NT2/D1 (cell line): ENCODE data around the gene SNCAIP.

Experiments
- DNase-seq: peaks from one replicate; pipeline ENCODE4 v3.0.0-alpha.2; 2011; ENCODE audit warnings: low read depth, low spot score
- H3K27me3 ChIP-seq: 2 replicates; pipeline ENCODE4 v1.6.0; 2011; ENCODE audit warnings: mild to moderate bottlenecking; ENCODE audit not compliant: insufficient read length, insufficient read depth
- H3K36me3 ChIP-seq: 2 replicates; pipeline ENCODE4 v1.6.1; 2011; ENCODE audit warnings: mild to moderate bottlenecking, low read length, mixed read lengths; ENCODE audit not compliant: insufficient read depth, insufficient read length
- H3K4me1 ChIP-seq: 2 replicates; pipeline ENCODE4 v1.5.1; 2011; ENCODE audit not compliant: insufficient read depth, insufficient read length
- H3K4me3 ChIP-seq: 2 replicates; pipeline ENCODE4 v1.5.1; 2011; ENCODE audit warnings: low read depth; ENCODE audit not compliant: insufficient read length
- H3K9ac ChIP-seq: 2 replicates; pipeline ENCODE4 v1.6.0; 2011; ENCODE audit warnings: low read depth; ENCODE audit not compliant: insufficient read length
- H3K9me3 ChIP-seq: 2 replicates; pipeline ENCODE4 v1.5.1; 2011; ENCODE audit warnings: mild to moderate bottlenecking, low read length; ENCODE audit not compliant: insufficient read depth
- SUZ12 ChIP-seq: IDR thresholded peaks from 2 replicates; pipeline ENCODE4 v1.6.1; 2011; ENCODE audit not compliant: insufficient read length, insufficient read depth; ENCODE audit errors: extremely low read depth
- YY1 ChIP-seq: IDR thresholded peaks from 2 replicates; pipeline ENCODE4 v1.6.1; 2011; ENCODE audit not compliant: insufficient read length, insufficient read depth
- ZNF274 ChIP-seq: IDR thresholded peaks from 2 replicates; pipeline ENCODE4 v1.6.1; 2011; ENCODE audit warnings: mild to moderate bottlenecking, low read depth, low read length

Gene SNCAIP

DNA sequence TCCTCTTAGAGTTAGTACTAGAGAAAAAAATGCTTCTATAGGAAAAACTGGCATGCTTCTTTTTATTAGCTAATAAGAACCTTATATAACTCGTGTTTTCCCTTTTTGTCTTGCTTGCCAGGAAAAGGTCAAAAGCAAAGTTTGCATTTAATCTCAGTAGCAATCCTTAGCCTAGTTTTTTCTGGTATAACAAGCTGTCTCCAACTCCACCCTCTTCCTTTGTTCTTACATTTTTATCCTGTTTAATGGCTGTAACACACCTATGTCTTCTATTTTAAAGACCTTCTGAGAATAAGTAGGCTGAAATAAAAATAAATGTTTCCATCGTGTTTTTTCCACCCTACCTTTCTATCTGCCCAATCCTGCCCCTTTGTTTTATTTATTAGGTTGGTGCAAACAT, 158.3 kb downstream of the SNCAIP start:
- TF ChIP-seq SUZ12 = no peak
- no peak for TF ChIP-seq YY1
- no peak for TF ChIP-seq ZNF274
- no peaks in the 10 kb centered on the region for H3K36me3 ChIP-seq
- no peak overlapping the region for H3K4me3 ChIP-seq
- H3K9ac ChIP-seq = no peak overlapping the region
- H3K4me1 ChIP-seq = peaks cover 6% of the 10 kb centered on the region
- H3K9me3 ChIP-seq = no peaks in the 10 kb centered on the region
- H3K27me3 ChIP-seq = no peaks in the 10 kb centered on the region
- DNase-seq = no peak

DNA sequence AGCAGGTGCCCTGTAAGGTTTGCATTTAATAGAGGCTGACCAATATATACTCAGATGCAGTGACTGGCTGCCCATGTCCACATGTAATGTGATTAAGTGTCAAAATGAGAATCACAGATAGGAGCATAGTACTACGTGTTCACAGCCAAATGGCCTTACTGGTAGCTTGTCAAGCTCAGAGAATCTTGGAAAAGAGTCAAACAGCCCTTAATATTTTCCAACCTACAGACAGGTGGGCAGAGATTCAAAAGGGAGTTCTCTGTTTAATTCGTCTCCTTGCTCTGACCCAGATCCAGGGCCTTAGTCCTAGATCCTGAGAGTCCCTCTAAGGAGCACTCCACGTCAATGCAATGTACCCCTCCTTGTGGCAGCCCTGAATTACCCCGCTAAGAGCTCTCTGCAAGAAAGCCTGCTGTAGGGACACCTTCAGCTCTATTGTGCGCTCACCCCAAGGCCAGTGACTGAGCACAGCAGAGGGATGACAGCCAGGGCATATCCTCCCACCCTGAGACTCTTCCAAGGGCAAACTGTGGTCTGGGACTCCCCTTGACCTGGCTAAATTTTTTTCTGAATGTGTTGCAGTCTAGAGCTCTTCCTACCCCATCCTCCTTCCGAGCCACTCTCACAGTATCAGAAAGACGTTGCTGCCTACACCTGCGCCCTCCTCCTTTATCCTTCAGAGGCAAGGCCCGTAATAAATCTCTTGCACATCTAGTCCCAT, 159.2 kb downstream of the SNCAIP start:
- no peaks in the 10 kb centered on the region for H3K27me3 ChIP-seq
- H3K36me3 ChIP-seq = no peaks in the 10 kb centered on the region
- no peak overlapping the region for H3K9ac ChIP-seq
- TF ChIP-seq SUZ12 (no peak), ZNF274 (no peak), YY1 (no peak)
- no peak for DNase-seq
- peaks cover 6% of the 10 kb centered on the region for H3K4me1 ChIP-seq
- H3K9me3 ChIP-seq = no peaks in the 10 kb centered on the region
- no peak overlapping the region for H3K4me3 ChIP-seq

DNA sequence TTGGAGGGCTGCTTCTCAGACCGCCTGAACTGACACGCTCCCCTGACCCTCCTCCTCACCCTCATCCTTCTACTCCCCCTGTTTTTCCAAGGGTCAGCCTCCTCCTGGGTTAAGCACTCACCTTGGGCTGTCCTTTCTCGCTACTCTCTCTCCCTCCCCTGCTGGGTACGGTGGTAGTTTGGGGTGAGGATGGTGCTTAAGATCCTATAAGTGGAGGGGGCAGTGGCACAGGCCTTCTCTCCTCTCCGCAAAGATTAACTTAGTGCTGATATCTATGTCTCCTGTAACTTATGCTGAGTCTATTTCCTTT, 159.7 kb downstream of the SNCAIP start:
- Histone ChIP-seq H3K27me3 (no peaks in the 10 kb centered on the region), H3K9me3 (no peaks in the 10 kb centered on the region), H3K9ac (no peak overlapping the region), H3K36me3 (no peaks in the 10 kb centered on the region), H3K4me1 (peaks cover 6% of the 10 kb centered on the region), H3K4me3 (no peak overlapping the region)
- DNase-seq = no peak
- TF ChIP-seq ZNF274 (no peak), YY1 (no peak), SUZ12 (no peak)

DNA sequence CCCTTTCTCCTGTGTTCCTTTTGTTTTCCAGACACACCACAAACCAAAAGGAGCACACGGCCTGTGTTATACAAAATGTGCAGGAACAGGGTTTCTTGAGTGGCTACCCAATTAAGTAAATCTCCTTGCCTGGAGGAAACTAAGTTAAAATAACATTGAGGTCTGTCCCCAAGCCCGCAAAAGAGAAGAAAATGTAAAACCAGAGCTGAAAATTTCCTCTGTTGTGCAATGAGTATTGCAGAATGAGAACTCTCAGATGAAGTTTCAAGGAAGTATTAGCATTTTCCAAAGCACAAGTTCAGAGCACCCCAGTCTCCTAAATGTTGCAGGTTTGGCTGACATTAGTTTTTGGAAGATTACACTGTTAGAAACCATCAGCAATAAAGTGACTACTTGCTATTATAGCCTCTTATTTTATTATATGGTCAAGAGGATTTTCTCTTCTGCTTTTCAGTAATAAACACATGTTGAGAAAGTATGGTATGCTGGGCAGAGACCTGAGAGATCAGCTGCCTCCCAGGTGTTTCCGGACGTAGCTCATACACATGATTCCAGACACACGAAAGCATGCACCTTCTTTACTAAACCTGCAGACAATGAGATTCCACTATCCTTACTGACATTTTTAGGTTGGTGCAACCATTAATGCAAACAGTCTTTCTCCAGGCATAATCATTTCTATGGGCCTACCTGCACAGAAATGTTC, 161.3 kb downstream of the SNCAIP start:
- no peak for TF ChIP-seq ZNF274
- TF ChIP-seq SUZ12 = no peak
- no peak for TF ChIP-seq YY1
- DNase-seq = no peak
- H3K4me1 ChIP-seq = peaks cover 6% of the 10 kb centered on the region
- H3K9me3 ChIP-seq = no peaks in the 10 kb centered on the region
- H3K4me3 ChIP-seq = no peak overlapping the region
- H3K36me3 ChIP-seq = no peaks in the 10 kb centered on the region
- no peak overlapping the region for H3K9ac ChIP-seq
- no peaks in the 10 kb centered on the region for H3K27me3 ChIP-seq

DNA sequence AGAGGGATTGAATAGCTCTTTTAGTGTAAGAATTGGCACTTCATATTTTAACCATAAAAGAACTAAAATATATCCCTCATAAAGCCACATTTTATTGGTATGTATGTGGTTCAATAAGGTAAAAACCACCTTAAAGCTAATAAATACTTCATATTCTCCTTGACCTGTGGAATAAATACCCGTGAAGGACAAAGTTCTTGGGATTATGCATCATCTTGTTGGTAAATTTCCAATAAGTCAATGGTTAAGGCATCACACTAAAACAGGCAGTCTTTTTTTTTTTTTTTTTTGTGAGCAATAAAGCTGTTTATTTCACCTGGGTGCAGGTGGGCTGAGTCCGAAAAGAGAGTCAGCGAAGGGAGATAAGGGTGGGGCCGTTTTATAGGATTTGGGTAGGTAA, 161.9 kb downstream of the SNCAIP start:
- no peaks in the 10 kb centered on the region for H3K27me3 ChIP-seq
- H3K9me3 ChIP-seq = no peaks in the 10 kb centered on the region
- H3K4me3 ChIP-seq = no peak overlapping the region
- H3K9ac ChIP-seq = no peak overlapping the region
- no peaks in the 10 kb centered on the region for H3K36me3 ChIP-seq
- H3K4me1 ChIP-seq = peaks cover 6% of the 10 kb centered on the region
- DNase-seq = no peak
- TF ChIP-seq SUZ12 = no peak
- TF ChIP-seq ZNF274 = no peak
- no peak for TF ChIP-seq YY1

DNA sequence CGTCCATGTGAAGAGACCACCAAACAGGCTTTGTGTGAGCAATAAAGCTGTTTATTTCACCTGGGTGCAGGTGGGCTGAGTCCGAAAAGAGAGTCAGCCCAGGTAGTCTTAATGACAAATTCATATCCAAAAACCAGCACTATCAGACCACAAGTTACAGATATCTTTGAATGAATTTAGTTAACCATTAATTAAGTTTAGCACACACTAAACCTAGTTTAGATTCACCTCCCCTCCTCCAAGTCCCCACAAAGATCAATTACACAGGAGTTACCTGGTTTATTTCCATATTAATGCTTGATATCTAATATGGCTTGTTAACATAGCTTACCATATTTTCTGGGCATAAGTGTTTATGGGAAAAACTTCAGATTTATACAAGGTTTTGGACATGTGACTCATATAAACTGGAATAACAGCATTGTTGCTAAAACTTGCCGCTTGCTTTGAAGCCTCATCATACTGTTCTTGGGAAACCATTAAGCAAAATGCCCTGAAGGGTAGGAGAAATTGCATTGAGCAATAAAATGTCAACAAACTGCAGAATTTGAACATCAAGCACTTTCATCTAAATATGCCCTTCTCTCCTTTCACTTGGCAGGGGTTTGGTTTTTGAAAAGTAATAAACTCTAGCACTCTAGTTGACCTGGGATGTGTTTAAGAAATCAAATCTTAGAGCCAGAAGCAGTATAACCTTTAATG, 166.9 kb downstream of the SNCAIP start:
- Histone ChIP-seq H3K9me3 (no peaks in the 10 kb centered on the region; the same call in 1 of the 2 replicates), H3K36me3 (no peaks in the 10 kb centered on the region), H3K4me1 (no peaks in the 10 kb centered on the region), H3K9ac (no peak overlapping the region), H3K4me3 (no peak overlapping the region), H3K27me3 (no peaks in the 10 kb centered on the region)
- TF ChIP-seq YY1 = no peak
- no peak for TF ChIP-seq SUZ12
- no peak for TF ChIP-seq ZNF274
- DNase-seq = no peak

DNA sequence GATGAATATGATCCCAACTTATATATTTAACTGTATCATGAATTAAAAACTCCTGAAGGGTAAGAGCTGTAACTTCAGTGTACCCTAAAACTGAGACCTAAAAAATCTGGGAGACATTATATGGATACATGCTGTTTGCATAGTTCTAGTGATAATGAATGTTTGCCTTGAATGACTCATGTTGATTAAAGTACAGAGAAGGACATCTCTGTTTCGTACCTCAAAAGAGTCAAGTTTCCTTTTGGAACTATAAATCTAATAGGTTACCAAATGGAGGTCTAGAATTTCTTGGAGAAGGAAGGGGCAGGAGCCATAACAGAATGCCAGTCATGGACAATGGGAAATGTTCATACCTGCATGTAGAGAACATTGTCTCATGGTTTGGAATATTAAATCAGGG, 168.1 kb downstream of the SNCAIP start:
- Histone ChIP-seq H3K36me3 (no peaks in the 10 kb centered on the region), H3K9ac (no peak overlapping the region), H3K4me1 (no peaks in the 10 kb centered on the region), H3K9me3 (no peaks in the 10 kb centered on the region; the same call in 1 of the 2 replicates), H3K27me3 (no peaks in the 10 kb centered on the region), H3K4me3 (no peak overlapping the region)
- no peak for DNase-seq
- TF ChIP-seq SUZ12 (no peak), YY1 (no peak)
